Measurements from ENCODE around the gene TSPAN8. TPM values are rescaled to one million over a fixed set of nuclear protein-coding genes. Genes with fewer than 3 reads are reported as not detected.
"Not testable (repeated sequence)": the region's sequence is repeated elsewhere in the genome, so short reads cannot be mapped to it uniquely, and the experiment has no call there.

TSPAN8 gene
- total RNA-seq, 1 experiment from 2014 or later, result not detected

DNA sequence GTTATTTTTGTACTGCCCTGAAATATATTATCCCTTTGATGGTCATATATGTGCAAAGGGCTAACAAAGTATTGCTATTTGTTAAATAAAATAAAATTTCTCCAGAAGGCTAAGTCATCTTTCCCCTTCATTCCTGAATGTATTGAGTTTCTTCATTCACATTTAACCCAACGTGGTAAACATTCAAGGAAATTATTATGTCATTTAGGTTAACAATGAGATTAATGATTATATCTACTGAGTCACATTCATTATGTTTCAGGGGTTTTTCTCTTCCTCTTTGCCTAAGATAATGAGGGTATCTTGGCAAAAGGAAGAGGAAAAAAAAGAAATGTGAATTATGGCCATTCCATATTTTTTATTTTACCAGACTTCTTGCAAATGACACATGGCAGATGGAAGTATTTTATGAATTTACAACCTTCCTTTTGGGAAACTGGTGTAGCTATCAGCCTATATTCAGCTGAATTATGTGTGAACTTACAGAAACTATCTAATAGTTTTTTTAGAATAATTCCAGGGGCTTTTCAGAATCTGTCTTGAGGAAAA, 27.2 kb downstream of the TSPAN8 start:
- Histone ChIP-seq H3K4me1 (ENCODE audit: low read length) (no peaks in the 10 kb centered on the region), H3K79me2 (ENCODE audit: low read length) (no peaks in the 10 kb centered on the region), H3K9ac (ENCODE audit: low read length) (no peak overlapping the region), H3K4me3 (ENCODE audit: low read length) (no peak overlapping the region), H3K27me3 (ENCODE audit: low read length) (no peaks in the 10 kb centered on the region), H3K27ac (ENCODE audit: low read length) (no peak overlapping the region), H3K9me2 (replicated peaks; ENCODE audit: insufficient read depth, low read length) (no peaks in the 10 kb centered on the region), H2AFZ (ENCODE audit: low read length) (no peak overlapping the region), H3K36me3 (ENCODE audit: insufficient read depth, low read length) (no peaks in the 10 kb centered on the region), H3K9me3 (ENCODE audit: low read length) (no peaks in the 10 kb centered on the region), H3K4me2 (ENCODE audit: low read depth, low read length, poor library complexity, severe bottlenecking) (no peak overlapping the region), H4K20me1 (ENCODE audit: insufficient read depth, low read depth, low read length) (no peaks in the 10 kb centered on the region)
- DNase-seq, result no peak

DNA sequence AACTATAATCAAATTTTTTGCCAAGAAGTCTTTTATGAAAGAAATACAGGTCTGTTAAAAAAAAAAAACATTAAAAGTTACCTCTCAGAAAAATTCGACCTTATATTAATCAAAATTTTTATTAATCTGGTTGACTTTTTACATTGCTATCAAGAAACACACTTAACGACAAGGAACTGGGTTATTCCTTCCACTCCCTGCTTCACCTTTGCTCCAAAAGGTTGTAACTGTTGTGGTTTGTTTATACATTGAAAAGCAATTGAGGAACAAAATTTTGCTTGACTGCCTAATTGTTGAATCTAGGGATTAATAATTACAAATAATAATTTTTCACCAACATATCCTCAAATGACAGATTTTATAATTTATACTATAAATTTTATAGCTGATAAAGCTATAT, 28.4 kb downstream of the TSPAN8 start:
- Histone ChIP-seq H3K9me3 (ENCODE audit: low read length) (no peaks in the 10 kb centered on the region), H3K79me2 (ENCODE audit: low read length) (no peaks in the 10 kb centered on the region), H3K27ac (ENCODE audit: low read length) (no peak overlapping the region), H3K9ac (ENCODE audit: low read length) (no peak overlapping the region), H3K4me2 (ENCODE audit: low read depth, low read length, poor library complexity, severe bottlenecking) (no peak overlapping the region), H3K9me2 (replicated peaks; ENCODE audit: insufficient read depth, low read length) (no peaks in the 10 kb centered on the region), H4K20me1 (ENCODE audit: insufficient read depth, low read depth, low read length) (no peaks in the 10 kb centered on the region), H3K36me3 (ENCODE audit: insufficient read depth, low read length) (no peaks in the 10 kb centered on the region), H3K4me3 (ENCODE audit: low read length) (no peak overlapping the region), H3K4me1 (ENCODE audit: low read length) (no peaks in the 10 kb centered on the region), H3K27me3 (ENCODE audit: low read length) (no peaks in the 10 kb centered on the region), H2AFZ (ENCODE audit: low read length) (no peak overlapping the region)
- no peak for DNase-seq

DNA sequence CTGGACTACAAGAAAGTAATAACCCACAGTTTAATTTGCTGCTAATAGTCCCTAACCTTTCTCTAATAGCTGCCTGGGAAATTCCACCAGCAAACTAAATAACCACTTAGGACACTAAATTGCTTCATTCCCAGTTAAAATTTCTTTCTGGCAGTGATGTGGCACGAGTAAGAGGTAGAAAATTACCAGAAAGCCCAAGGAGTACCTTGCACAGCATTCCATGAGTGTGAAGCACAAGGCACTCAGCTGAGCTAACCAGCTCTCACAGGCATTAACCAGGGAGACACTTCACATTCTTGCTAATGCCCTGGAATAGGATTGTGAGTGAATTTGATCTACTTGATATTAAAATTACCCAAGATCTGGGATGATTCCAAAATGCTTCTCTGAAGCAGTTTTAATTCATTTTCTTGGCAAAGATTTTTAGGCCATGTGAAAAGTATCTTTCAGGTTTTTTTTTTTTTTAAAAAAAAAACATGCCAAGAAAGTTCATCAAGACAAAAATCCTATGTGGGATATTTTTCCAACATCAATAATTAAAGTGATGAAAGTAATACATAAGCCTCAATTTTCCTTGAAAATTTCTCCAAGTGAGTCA, 29.5 kb downstream of the TSPAN8 start:
- Histone ChIP-seq H3K9me2 (replicated peaks; ENCODE audit: insufficient read depth, low read length) (no peaks in the 10 kb centered on the region), H3K27ac (ENCODE audit: low read length) (no peak overlapping the region), H3K4me1 (ENCODE audit: low read length) (no peaks in the 10 kb centered on the region), H2AFZ (ENCODE audit: low read length) (no peak overlapping the region), H3K27me3 (ENCODE audit: low read length) (no peaks in the 10 kb centered on the region), H3K36me3 (ENCODE audit: insufficient read depth, low read length) (no peaks in the 10 kb centered on the region), H3K79me2 (ENCODE audit: low read length) (no peaks in the 10 kb centered on the region), H4K20me1 (ENCODE audit: insufficient read depth, low read depth, low read length) (no peaks in the 10 kb centered on the region), H3K4me2 (ENCODE audit: low read depth, low read length, poor library complexity, severe bottlenecking) (no peak overlapping the region), H3K9ac (ENCODE audit: low read length) (no peak overlapping the region), H3K4me3 (ENCODE audit: low read length) (no peak overlapping the region), H3K9me3 (ENCODE audit: low read length) (no peaks in the 10 kb centered on the region)
- no peak for DNase-seq

DNA sequence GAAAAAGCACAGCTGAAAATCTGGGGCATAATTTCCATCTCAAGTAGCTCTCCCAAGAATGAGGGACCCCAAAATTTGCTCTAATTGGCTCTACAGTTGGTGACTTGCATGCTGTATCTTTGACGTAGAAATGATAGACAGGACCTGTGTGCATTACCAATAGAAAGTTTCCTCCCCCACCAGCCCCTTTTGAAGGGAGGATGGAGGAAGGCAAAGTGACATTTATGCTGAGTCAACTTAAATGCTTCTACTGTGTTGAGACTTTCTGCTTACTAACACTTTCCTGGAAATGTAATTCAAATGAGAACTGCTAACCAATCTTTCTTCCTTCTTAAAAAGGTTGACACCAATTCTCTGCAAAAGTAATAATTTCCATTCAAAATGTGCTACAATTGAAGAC, 31.9 kb downstream of the TSPAN8 start:
- no peak overlapping the region for H3K9ac ChIP-seq (ENCODE audit: low read length)
- no peak overlapping the region for H2AFZ ChIP-seq (ENCODE audit: low read length)
- H3K27me3 ChIP-seq (ENCODE audit: low read length), result no peaks in the 10 kb centered on the region
- H4K20me1 ChIP-seq (ENCODE audit: insufficient read depth, low read depth, low read length), result no peaks in the 10 kb centered on the region
- H3K27ac ChIP-seq (ENCODE audit: low read length), result no peak overlapping the region
- no peaks in the 10 kb centered on the region for H3K9me3 ChIP-seq (ENCODE audit: low read length)
- H3K4me1 ChIP-seq (ENCODE audit: low read length), result no peaks in the 10 kb centered on the region
- H3K36me3 ChIP-seq (ENCODE audit: insufficient read depth, low read length), result no peaks in the 10 kb centered on the region
- no peak overlapping the region for H3K4me3 ChIP-seq (ENCODE audit: low read length)
- H3K9me2 ChIP-seq (replicated peaks; ENCODE audit: insufficient read depth, low read length), result no peaks in the 10 kb centered on the region
- no peaks in the 10 kb centered on the region for H3K79me2 ChIP-seq (ENCODE audit: low read length)
- no peak for DNase-seq
- H3K4me2 ChIP-seq (ENCODE audit: low read depth, low read length, poor library complexity, severe bottlenecking), result no peak overlapping the region

DNA sequence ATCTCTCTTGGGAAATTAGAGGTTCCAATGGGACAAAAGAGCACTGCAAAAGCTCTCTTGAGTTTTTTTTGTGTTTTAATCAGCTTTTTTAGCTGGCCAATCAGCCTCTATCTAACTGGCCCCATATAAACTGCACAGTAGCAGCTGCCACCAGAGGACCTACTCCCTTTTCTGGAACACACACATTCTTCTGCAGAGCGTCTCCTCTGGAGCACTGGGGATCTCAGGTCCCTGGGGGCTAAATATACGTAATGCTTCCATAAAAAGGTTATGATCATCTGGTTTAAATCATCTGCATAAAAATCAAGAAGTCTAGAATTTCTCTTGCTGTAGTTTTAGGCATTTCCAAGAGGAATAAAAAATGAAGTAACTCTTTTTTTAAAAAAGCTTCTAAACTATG, 32.3 kb downstream of the TSPAN8 start:
- Histone ChIP-seq H3K9me3 (ENCODE audit: low read length) (no peaks in the 10 kb centered on the region), H3K27ac (ENCODE audit: low read length) (no peak overlapping the region), H4K20me1 (ENCODE audit: insufficient read depth, low read depth, low read length) (no peaks in the 10 kb centered on the region), H3K4me2 (ENCODE audit: low read depth, low read length, poor library complexity, severe bottlenecking) (no peak overlapping the region), H3K9me2 (replicated peaks; ENCODE audit: insufficient read depth, low read length) (no peaks in the 10 kb centered on the region), H3K27me3 (ENCODE audit: low read length) (no peaks in the 10 kb centered on the region), H2AFZ (ENCODE audit: low read length) (no peak overlapping the region), H3K4me1 (ENCODE audit: low read length) (no peaks in the 10 kb centered on the region), H3K36me3 (ENCODE audit: insufficient read depth, low read length) (no peaks in the 10 kb centered on the region), H3K79me2 (ENCODE audit: low read length) (no peaks in the 10 kb centered on the region), H3K4me3 (ENCODE audit: low read length) (no peak overlapping the region), H3K9ac (ENCODE audit: low read length) (no peak overlapping the region)
- DNase-seq, result no peak

DNA sequence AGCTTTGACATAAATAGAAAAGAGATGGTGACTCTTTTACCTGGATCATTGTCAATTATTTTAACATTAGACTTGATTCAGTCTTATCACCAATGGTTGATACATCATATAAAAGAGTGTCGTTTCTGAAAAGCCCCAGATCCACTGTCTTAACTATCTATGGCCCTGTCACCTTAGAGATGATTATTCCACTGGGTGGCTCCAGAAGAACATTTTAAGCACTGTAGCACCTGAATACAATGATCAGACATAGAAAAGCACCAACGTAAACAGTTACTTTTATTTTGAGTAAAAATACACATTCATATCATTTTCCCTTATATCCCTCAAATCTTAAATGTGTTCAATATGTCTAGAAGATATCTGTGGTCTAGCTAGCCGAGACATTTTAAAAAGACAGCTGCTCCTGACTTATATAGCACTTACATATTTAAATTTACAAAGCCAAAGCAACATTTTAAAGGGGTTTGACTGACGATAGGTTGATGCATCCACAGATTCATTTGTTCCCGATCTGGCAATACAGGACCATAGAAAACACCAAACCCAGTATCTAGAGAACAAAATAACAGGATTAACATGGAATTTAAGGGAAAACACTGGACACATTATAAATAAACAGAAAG, 32.9 kb downstream of the TSPAN8 start:
- Histone ChIP-seq H3K9ac (ENCODE audit: low read length) (no peak overlapping the region), H4K20me1 (ENCODE audit: insufficient read depth, low read depth, low read length) (no peaks in the 10 kb centered on the region), H3K4me1 (ENCODE audit: low read length) (no peaks in the 10 kb centered on the region), H3K27me3 (ENCODE audit: low read length) (no peaks in the 10 kb centered on the region), H3K4me2 (ENCODE audit: low read depth, low read length, poor library complexity, severe bottlenecking) (no peak overlapping the region), H3K9me2 (replicated peaks; ENCODE audit: insufficient read depth, low read length) (no peaks in the 10 kb centered on the region), H3K4me3 (ENCODE audit: low read length) (no peak overlapping the region), H3K9me3 (ENCODE audit: low read length) (no peaks in the 10 kb centered on the region), H2AFZ (ENCODE audit: low read length) (no peak overlapping the region), H3K36me3 (ENCODE audit: insufficient read depth, low read length) (no peaks in the 10 kb centered on the region), H3K27ac (ENCODE audit: low read length) (no peak overlapping the region), H3K79me2 (ENCODE audit: low read length) (no peaks in the 10 kb centered on the region)
- no peak for DNase-seq

DNA sequence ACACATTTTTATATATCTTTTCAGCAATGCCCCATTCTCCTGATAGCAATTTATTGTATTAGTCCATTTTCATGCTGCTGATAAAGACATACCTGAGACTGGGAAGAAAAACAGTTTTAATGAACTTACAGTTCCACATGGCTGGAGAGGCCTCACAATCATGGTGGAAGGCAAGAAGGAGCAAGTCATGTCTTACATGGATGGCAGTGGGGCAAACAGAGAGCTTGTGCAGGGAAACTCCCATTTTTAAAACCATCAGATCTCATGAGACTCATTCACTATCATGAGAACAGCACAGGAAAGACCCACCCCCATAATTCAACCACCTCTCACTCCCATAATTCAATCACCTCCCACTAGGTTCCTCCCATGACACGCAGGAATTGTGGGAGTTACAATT, 44.7 kb downstream of the TSPAN8 start:
- H3K9ac ChIP-seq (ENCODE audit: low read length); H3K27me3 ChIP-seq (ENCODE audit: low read length); H3K4me2 ChIP-seq (ENCODE audit: low read depth, low read length, poor library complexity, severe bottlenecking); H3K9me2 ChIP-seq (replicated peaks; ENCODE audit: insufficient read depth, low read length); H3K79me2 ChIP-seq (ENCODE audit: low read length); H2AFZ ChIP-seq (ENCODE audit: low read length); H4K20me1 ChIP-seq (ENCODE audit: insufficient read depth, low read depth, low read length); DNase-seq; H3K4me3 ChIP-seq (ENCODE audit: low read length); H3K4me1 ChIP-seq (ENCODE audit: low read length); H3K27ac ChIP-seq (ENCODE audit: low read length); H3K9me3 ChIP-seq (ENCODE audit: low read length); H3K36me3 ChIP-seq (ENCODE audit: insufficient read depth, low read length): not testable (repeated sequence)

DNA sequence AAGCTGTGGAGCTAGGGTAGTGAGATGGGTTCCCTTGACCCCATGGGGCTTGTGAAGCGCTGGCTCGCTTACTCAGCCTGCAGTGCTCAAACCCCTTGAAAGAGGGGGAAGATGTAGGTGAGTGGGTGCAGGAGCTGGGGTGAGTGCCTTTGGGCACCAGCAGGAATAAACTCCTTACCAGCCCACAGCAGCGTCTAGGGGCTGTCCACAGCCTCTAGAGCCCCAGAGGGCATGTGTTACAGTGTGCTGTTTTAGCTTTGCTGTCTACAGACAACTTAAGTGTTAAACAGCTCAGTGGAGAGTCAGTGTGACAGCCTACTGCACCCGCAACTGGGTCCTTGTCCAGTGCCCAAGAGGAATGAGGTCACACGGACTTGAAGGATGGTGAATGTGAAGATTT, 48.0 kb downstream of the TSPAN8 start:
- Histone ChIP-seq H3K9me2 (replicated peaks; ENCODE audit: insufficient read depth, low read length) (no peaks in the 10 kb centered on the region), H3K9ac (ENCODE audit: low read length) (no peak overlapping the region), H3K27me3 (ENCODE audit: low read length) (no peaks in the 10 kb centered on the region), H3K4me3 (ENCODE audit: low read length) (no peak overlapping the region), H2AFZ (ENCODE audit: low read length) (no peak overlapping the region), H3K4me1 (ENCODE audit: low read length) (no peaks in the 10 kb centered on the region), H3K4me2 (ENCODE audit: low read depth, low read length, poor library complexity, severe bottlenecking) (no peak overlapping the region), H3K27ac (ENCODE audit: low read length) (no peak overlapping the region), H4K20me1 (ENCODE audit: insufficient read depth, low read depth, low read length) (no peaks in the 10 kb centered on the region), H3K9me3 (ENCODE audit: low read length) (no peaks in the 10 kb centered on the region), H3K36me3 (ENCODE audit: insufficient read depth, low read length) (no peaks in the 10 kb centered on the region), H3K79me2 (ENCODE audit: low read length) (no peaks in the 10 kb centered on the region)
- no peak for DNase-seq
